ENCODE results near the gene ASPSCR1.

Gene ASPSCR1

DNA sequence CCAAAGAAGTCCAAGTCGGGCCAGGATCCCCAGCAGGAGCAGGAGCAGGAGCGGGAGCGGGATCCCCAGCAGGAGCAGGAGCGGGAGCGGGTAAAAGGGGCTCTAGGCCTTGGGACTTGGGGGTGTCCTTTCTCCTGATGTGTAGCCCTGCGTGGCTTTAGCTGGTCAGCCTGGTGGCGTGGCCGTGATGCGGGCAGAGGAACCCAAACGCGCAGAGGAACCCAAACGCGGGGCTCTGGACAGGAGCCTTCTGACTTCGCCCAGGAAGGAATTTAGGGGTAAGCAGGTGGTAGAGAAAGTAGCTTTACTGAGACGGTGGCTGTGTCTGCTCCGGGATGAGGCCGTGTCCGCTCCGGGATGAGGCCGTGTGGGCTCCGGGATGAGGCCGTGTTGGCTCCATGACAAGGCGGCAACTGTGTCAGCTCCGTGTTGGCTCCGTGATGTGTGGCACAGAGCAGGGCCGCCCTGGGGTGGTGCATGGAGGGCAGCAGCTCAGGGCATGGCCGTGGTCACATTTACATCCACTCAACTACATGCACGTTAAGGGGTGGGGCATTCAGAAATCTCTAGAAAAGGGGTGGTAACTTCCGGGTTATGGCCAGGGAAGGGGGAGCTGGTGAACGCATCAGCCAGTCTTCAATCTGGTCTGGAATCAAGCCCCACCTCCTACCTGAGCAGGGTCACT lies 19.5 kb downstream of the ASPSCR1 start:
- no peak for FAIRE-seq
- TF ChIP-seq, protein P1, sequence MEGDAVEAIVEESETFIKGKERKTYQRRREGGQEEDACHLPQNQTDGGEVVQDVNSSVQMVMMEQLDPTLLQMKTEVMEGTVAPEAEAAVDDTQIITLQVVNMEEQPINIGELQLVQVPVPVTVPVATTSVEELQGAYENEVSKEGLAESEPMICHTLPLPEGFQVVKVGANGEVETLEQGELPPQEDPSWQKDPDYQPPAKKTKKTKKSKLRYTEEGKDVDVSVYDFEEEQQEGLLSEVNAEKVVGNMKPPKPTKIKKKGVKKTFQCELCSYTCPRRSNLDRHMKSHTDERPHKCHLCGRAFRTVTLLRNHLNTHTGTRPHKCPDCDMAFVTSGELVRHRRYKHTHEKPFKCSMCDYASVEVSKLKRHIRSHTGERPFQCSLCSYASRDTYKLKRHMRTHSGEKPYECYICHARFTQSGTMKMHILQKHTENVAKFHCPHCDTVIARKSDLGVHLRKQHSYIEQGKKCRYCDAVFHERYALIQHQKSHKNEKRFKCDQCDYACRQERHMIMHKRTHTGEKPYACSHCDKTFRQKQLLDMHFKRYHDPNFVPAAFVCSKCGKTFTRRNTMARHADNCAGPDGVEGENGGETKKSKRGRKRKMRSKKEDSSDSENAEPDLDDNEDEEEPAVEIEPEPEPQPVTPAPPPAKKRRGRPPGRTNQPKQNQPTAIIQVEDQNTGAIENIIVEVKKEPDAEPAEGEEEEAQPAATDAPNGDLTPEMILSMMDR (IDR thresholded peaks at IDR 0.05; ENCODE audit: insufficient read depth, missing control alignments), result no peak
- DNase-seq (ENCODE audit: insufficient read length, low spot score), result no peak

DNA sequence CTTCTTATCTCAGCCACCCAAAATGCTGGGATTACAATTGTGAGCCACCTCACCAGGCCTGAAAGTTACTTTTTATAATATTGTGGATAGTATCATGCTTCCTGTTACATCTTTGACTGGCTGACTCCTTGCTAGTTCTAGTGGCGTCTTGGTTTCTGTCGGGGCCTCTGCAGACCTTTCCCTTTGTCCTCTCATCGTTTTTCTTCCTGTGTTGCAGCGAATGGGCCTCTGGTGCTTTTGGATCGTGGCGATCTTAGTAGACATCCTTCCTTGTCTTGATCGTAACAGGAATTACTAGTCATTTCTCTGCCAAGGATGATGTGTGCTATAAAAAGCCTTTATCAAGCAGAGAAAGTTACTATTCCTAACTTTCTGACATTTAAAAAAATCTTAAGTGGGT lies 20.8 kb downstream of the ASPSCR1 start:
- TF ChIP-seq, protein P1 (IDR thresholded peaks at IDR 0.05; ENCODE audit: insufficient read depth, missing control alignments), result no peak
- no peak for DNase-seq (ENCODE audit: insufficient read length, low spot score)
- FAIRE-seq, result no peak

DNA sequence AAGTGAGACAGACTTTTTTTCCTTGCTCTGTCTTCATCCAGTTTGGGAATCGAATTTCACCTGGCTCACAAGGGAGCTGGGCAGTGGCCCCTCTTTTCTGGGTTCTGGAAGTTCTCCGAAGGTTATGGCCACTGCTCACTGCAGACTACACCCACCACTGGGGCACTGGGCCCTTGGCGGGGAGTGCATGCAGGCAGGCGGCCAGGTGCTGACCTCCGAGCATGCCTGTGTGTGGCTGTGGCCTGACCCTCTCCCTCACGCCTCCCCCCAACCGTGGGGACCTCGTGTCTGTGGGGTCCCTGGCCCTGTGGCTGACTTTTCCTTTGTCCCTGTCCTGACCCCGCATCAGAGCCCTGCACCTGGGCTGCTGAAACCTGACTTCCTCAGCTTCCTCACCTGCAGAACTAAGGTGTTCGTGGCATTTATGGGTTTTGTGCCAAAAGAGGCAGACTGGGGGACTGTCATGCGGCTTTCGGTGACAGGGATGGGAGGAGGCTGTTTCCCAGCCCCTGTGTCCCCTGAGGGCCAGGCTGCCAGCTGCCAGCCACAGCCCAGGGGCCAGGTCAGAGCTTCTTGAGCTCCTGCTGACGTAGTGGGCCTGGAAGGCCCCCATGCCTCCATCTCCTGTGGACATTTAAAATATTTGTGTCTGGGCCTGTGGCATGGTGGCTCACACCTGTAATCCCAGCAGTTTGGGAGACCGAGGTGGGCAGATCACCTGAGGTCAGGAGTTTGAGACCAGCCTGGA lies 21.4 kb downstream of the ASPSCR1 start:
- no peak for FAIRE-seq
- TF ChIP-seq, protein P1 (IDR thresholded peaks at IDR 0.05; ENCODE audit: insufficient read depth, missing control alignments), result no peak
- no peak for DNase-seq (ENCODE audit: insufficient read length, low spot score)

DNA sequence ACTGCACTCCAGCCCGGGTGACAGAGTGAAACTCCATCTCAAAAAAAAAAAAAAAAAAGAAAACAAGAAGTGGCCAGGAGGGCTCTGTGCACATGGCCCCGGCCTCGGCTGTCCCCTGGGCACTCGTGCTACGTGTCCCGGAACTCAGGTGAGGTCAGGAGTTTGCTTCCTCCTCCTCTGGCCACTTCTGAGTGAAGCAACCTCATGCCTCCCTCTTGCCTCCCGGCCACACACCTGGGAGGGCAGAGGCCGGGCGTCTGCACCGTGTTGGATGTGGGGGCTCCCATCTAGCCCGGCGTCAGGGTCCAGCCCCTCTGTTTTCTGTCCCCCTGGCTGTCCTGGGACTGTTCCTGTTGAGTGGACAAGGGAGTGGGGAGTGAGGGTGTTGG lies 22.2 kb downstream of the ASPSCR1 start:
- FAIRE-seq (no peak), DNase-seq (ENCODE audit: insufficient read length, low spot score) (no peak)
- TF ChIP-seq, protein P1 (IDR thresholded peaks at IDR 0.05; ENCODE audit: insufficient read depth, missing control alignments), result no peak

DNA sequence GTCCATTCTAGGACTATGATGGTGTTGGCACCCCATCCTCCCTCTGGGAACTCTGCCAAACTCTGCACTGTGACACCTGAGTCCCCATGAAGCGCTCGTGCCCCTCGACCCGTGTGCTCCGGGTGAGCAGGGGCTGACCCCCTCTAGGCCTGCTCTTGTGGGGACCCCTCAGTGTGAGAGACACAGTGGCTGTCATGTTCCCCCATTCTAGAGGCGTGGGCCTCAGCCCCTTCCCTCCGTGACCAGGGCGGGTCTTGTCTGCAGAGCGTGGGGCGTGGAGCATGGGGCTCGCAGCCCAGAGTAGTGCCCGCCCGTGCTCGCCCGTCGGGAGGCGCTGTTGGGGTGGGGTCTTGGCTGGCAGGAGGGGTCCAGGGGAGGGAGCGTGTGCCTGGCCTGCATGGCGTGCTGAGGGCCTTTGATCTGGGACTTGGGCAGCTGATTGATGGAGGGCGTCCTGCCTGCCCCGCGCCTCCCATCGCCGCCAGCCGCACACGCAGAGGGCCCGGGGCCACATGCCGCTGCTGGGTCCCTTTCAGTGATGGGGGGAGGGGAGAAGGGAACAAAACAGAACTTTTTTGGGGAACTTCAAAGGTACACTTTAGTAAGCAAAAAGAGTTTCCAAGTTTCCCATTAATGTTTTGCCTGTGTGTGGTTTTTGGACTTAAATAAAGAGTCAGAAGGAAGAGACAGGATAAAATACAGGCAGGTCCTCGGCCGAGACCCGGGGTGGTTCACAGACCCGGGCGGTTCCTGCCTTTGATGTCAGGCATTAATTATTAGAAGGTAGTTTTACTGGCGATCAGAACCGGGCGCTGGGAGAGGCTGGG lies 22.8 kb downstream of the ASPSCR1 start:
- TF ChIP-seq, protein P1 (IDR thresholded peaks at IDR 0.05; ENCODE audit: insufficient read depth, missing control alignments), result no peak
- DNase-seq (ENCODE audit: insufficient read length, low spot score) (no peak), FAIRE-seq (no peak)

DNA sequence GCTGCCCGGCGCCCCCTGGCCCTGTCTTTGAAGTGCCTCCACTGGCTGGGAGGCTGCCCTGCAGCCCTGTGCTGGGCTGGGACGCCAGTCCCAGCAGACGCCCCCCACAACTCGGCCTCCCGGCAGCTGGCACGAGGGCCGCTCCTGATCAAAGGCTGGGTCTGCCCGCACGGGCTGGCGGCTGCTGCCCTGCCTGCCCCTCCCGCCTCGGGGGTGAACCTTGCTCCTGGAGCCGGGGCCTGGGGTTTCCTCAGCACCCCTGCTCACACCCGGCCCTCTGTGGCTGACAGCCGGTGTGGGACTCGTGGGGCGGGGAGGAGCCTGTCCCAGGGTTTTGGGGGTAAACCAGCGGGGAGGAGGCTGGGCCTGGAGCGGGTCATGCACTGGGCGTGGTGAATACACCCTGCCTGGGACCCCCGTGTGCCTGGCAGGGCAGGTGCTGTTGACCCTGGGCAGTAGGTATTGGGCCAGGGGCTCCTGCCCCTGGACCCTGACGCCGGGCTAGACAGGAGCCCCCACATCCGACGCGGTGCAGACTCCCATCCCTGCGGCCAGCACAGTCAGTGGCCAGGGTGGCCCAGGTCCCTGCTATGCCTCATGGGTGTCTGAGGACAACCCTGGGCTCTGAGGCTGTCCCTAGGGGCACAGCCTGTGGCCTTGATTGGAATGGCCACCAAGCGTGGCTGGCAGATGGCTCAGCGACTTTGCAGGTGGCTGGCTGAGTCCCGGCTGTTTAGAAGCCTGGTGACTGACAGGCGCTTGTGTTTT lies 23.6 kb downstream of the ASPSCR1 start:
- DNase-seq (ENCODE audit: insufficient read length, low spot score) (peak; percentile 81), FAIRE-seq (no peak)
- TF ChIP-seq, protein P1 (IDR thresholded peaks at IDR 0.05; ENCODE audit: insufficient read depth, missing control alignments), result no peak
